Stimulated activated CD8-positive, alpha-beta memory T cell treated with anti-CD3 and anti-CD28 coated beads, Interleukin-4, amount 100 ng/mL, for 4 hours (primary cell): ENCODE data around the gene CSF2RB.

ENCODE experiments used
- DNase-seq, 2 donors: peaks; one replicate each; pipeline ENCODE4 v3.0.0-alpha.2; 2020; ENCODE audit warnings: low read depth in 2 of 2, low spot score in 1 of 2

The CSF2RB gene

GRCh38 chr22:36934418-36935312, 21.2 kb downstream of the CSF2RB start:
- DNase-seq, result no peak

GRCh38 chr22:36935313-36935610, 21.8 kb downstream of the CSF2RB start:
- no peak for DNase-seq

GRCh38 chr22:36935694-36936093, 22.3 kb downstream of the CSF2RB start:
- DNase-seq, result no peak

- no peak for DNase-seq
Measured at GRCh38 chr22:36936362-36937116, 23.1 kb downstream of the CSF2RB start.

- no peak for DNase-seq
Measured at GRCh38 chr22:36937319-36938027, 24.0 kb downstream of the CSF2RB start.

- DNase-seq, result no peak
Measured at GRCh38 chr22:36938028-36938425, 24.6 kb downstream of the CSF2RB start.

- no peak for DNase-seq
Measured at GRCh38 chr22:36938886-36939285, 25.5 kb downstream of the CSF2RB start.

- no peak for DNase-seq
Measured at GRCh38 chr22:36940676-36941075, 27.2 kb downstream of the CSF2RB start.

GRCh38 chr22:36942556-36942955, 29.1 kb downstream of the CSF2RB start:
- no peak for DNase-seq

- no peak for DNase-seq
Measured at GRCh38 chr22:36946421-36947158, 33.2 kb downstream of the CSF2RB start.

- DNase-seq, result no peak
Measured at GRCh38 chr22:36948273-36949225, 35.1 kb downstream of the CSF2RB start.

GRCh38 chr22:36950797-36951590, 37.6 kb downstream of the CSF2RB start:
- no peak for DNase-seq

GRCh38 chr22:36951746-36952145, 38.3 kb downstream of the CSF2RB start:
- DNase-seq, result no peak

- no peak for DNase-seq
Measured at GRCh38 chr22:36953239-36954080, 40.0 kb downstream of the CSF2RB start.

- no peak for DNase-seq
Measured at GRCh38 chr22:36954251-36955014, 41.0 kb downstream of the CSF2RB start.

GRCh38 chr22:36955691-36956090, 42.3 kb downstream of the CSF2RB start:
- no peak for DNase-seq

- no peak for DNase-seq
Measured at GRCh38 chr22:36958366-36958765, 44.9 kb downstream of the CSF2RB start.

GRCh38 chr22:36961626-36962025, 48.2 kb downstream of the CSF2RB start:
- no peak for DNase-seq
